Measurements from ENCODE around the gene APOM.

The APOM gene

DNA sequence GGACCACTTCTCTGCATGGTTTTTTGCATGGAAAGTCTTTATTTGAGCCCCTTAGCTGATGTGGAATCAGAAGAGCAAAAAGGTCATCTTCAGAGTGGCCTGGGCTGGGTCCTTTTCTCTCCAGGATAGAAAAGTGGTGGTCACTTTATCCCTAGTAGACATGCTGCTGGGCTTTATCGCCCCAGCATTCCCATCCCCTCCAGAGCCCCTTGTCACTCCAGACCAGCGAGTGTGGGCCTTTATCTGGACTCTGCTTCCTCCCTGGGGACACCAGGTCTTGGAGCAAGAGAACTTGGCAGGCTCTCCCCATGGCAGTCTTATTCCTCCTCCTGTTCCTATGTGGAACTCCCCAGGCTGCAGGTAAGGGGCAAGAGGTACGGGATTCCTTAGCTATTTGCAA is 50.9 kb downstream of the APOM start, which contains the start of gene LY6G6F:
LY6G6F (plus strand) TSS at position 268 of the 400 bp plus-strand sequence; CDS start at position 309, 41 bp downstream.
- TF ChIP-seq, protein P1, sequence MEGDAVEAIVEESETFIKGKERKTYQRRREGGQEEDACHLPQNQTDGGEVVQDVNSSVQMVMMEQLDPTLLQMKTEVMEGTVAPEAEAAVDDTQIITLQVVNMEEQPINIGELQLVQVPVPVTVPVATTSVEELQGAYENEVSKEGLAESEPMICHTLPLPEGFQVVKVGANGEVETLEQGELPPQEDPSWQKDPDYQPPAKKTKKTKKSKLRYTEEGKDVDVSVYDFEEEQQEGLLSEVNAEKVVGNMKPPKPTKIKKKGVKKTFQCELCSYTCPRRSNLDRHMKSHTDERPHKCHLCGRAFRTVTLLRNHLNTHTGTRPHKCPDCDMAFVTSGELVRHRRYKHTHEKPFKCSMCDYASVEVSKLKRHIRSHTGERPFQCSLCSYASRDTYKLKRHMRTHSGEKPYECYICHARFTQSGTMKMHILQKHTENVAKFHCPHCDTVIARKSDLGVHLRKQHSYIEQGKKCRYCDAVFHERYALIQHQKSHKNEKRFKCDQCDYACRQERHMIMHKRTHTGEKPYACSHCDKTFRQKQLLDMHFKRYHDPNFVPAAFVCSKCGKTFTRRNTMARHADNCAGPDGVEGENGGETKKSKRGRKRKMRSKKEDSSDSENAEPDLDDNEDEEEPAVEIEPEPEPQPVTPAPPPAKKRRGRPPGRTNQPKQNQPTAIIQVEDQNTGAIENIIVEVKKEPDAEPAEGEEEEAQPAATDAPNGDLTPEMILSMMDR (conservative IDR thresholded peaks at IDR 0.05): no peak
- TF ChIP-seq ZFX (IDR thresholded peaks at IDR 0.05): no peak
- H3K27ac ChIP-seq: no peak within 1 kb of the TSS

DNA sequence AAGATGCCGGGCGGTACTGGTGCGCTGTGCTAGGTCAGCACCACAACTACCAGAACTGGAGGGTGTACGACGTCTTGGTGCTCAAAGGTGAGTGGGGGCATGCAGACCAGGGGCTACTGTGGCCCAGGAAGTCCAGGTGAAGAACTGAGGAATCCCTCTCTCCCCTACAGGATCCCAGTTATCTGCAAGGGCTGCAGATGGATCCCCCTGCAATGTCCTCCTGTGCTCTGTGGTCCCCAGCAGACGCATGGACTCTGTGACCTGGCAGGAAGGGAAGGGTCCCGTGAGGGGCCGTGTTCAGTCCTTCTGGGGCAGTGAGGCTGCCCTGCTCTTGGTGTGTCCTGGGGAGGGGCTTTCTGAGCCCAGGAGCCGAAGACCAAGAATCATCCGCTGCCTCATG is 52.0 kb downstream of the APOM start:
- H3K27ac ChIP-seq: no peak overlapping the region
- TF ChIP-seq, protein P1 (conservative IDR thresholded peaks at IDR 0.05): no peak
- no peak for TF ChIP-seq ZFX (IDR thresholded peaks at IDR 0.05)

Data from C4-2B (cell line).